ENCODE data around the gene RCC1. TPM values are rescaled to one million over a fixed set of nuclear protein-coding genes. Genes with fewer than 3 reads are reported as not detected.

RCC1 gene, protein sequence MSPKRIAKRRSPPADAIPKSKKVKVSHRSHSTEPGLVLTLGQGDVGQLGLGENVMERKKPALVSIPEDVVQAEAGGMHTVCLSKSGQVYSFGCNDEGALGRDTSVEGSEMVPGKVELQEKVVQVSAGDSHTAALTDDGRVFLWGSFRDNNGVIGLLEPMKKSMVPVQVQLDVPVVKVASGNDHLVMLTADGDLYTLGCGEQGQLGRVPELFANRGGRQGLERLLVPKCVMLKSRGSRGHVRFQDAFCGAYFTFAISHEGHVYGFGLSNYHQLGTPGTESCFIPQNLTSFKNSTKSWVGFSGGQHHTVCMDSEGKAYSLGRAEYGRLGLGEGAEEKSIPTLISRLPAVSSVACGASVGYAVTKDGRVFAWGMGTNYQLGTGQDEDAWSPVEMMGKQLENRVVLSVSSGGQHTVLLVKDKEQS
- total RNA-seq (10 to 100 TPM in 3 of 4 donors, 1 to 10 TPM in 1; 8.9 to 18.8 (median 10.8) TPM), polyA plus RNA-seq (10 to 100 TPM; 25.2 to 64.2 (median 26.8) TPM)

DNA sequence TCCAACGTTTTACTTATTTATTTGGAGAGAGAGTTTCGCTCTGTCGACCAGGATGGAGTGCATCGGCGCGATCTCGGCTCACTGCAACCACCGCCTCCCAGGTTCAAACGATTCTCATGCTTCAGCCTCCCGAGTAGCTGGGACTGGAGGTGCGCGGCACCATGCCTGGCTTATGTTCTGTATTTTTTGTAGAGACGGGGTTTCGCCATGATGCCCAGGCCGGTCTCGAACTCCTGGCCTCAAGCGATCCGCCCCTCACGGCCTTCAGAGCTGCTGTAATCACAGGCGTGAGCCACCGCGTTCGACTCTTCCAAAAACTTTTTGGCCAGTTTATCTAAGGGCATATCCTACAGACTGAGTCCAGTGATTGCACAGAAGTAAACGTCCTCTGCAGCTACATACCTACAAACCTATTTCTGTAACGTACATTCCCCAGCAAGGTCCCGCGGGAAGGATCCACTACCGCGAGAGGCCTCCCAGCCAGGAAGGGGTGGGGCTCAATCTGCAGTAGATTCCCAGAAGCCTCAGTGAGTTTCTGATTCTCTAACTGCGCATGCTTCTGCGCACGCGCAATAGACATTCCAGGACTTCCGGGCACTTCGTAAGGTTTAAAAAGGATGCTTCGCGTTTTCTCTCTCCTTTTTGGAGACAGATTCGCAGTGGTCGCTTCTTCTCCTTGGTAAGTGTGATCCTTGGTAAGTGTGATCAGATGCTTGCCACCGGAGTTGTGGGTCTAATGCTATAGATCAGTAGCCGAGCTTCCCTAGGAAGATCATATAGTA is at the start of gene RCC1:
RCC1 (plus strand) TSS at position 638 of the 782 bp plus-strand sequence. CDS start 23,824 bp downstream, outside the sequence.
- Histone ChIP-seq H3K27ac (peak within 1 kb of the TSS; percentile 77 to 93 (median 90)), H3K4me3 (peak within 1 kb of the TSS; percentile 55 to 78 (median 71))
- DNase-seq = peak; percentile 99

DNA sequence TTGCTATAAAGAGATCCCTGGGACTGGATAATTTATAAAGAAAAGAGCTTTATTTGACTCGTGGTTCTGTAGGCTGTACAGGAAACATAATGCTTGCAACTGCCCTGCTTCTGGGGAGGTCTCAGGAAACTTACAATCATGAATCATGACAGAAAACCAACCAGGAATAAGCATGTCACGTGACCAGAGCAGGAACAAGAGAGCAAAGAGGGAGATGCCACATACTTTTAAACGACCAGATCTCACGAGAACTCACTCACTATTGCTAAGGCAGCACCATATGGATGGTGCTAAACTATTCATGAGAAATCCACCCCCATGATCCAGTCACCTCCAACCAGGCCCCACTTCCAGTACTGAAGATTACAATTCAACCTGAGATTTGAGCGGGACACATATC is 49.8 kb upstream of the RCC1 start:
- no peaks in the 10 kb centered on the region for H3K27me3 ChIP-seq
- H3K9me3 ChIP-seq = no peaks in the 10 kb centered on the region
- peaks cover 0 to 19% (median 7%) of the 10 kb centered on the region in 4 donors for H3K36me3 ChIP-seq
- H3K4me1 ChIP-seq = peaks cover 0 to 19% (median 3%) of the 10 kb centered on the region in 4 donors
- intact Hi-C loops (cut with DNase I) = no loop called here
- peak overlapping the region in 2 of 4 donors; percentile 7 to 9 for H3K27ac ChIP-seq
- WGBS, 2 donors = 58 to 79% methylated on average over 5 of the region's 5 CpGs
- no peak overlapping the region for H3K4me3 ChIP-seq
- no peak for DNase-seq
- no peak for TF ChIP-seq POLR2AphosphoS5 (IDR thresholded peaks at IDR 0.05)
- TF ChIP-seq, protein P1, sequence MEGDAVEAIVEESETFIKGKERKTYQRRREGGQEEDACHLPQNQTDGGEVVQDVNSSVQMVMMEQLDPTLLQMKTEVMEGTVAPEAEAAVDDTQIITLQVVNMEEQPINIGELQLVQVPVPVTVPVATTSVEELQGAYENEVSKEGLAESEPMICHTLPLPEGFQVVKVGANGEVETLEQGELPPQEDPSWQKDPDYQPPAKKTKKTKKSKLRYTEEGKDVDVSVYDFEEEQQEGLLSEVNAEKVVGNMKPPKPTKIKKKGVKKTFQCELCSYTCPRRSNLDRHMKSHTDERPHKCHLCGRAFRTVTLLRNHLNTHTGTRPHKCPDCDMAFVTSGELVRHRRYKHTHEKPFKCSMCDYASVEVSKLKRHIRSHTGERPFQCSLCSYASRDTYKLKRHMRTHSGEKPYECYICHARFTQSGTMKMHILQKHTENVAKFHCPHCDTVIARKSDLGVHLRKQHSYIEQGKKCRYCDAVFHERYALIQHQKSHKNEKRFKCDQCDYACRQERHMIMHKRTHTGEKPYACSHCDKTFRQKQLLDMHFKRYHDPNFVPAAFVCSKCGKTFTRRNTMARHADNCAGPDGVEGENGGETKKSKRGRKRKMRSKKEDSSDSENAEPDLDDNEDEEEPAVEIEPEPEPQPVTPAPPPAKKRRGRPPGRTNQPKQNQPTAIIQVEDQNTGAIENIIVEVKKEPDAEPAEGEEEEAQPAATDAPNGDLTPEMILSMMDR (IDR thresholded peaks at IDR 0.05) = no peak
- TF ChIP-seq EP300 (IDR thresholded peaks at IDR 0.05) = no peak
- no peak for TF ChIP-seq POLR2A (IDR thresholded peaks at IDR 0.05)

More for the DNA sequence above, at the start of gene RCC1:
- WGBS, 2 donors = 1 to 2% methylated on average over 41 of the region's 41 CpGs
- intact Hi-C loops (cut with DNase I) = loop anchor here (5.0 to 10.0 kb wide), 3 partner anchors 133 to 271 kb away; partner anchors contain the start of genes ATP5IF1, DNAJC8 and RNU11
- H3K36me3 ChIP-seq = peaks cover 20 to 28% (median 26%) of the 10 kb centered on the region in 4 donors
- TF ChIP-seq POLR2AphosphoS5 (IDR thresholded peaks at IDR 0.05) = peak; percentile 97 to 99 (median 98)
- TF ChIP-seq, protein P1 (IDR thresholded peaks at IDR 0.05) = no peak
- peak; percentile 93 to 94 for TF ChIP-seq POLR2A (IDR thresholded peaks at IDR 0.05)
- peak in 1 of 4 donors; percentile 55 for TF ChIP-seq EP300 (IDR thresholded peaks at IDR 0.05)
- H3K4me1 ChIP-seq = peaks cover 5 to 47% (median 42%) of the 10 kb centered on the region in 4 donors
- H3K27me3 ChIP-seq = no peaks in the 10 kb centered on the region
- H3K9me3 ChIP-seq = no peaks in the 10 kb centered on the region

DNA sequence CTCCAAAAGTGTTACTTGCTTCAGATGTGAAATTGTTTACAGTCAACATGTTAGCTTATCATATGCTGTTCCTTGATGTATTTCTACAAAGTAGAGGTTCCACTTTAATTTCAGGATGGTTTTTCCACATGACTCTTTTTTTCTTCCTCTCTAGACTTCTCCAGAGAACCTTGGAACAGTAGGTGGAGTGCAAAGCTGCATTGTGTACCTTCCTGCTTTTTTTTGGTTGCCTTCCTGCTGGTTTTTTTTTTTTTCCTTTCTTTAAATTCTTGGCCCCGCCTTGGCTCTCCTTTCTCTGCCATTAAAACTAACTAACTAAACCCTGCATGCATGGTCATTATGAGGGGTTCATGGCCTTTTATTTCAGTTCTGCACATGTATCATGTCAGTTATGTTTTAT is 48.2 kb upstream of the RCC1 start:
- Histone ChIP-seq H3K4me1 (peaks cover 0 to 19% (median 3%) of the 10 kb centered on the region in 4 donors), H3K36me3 (peaks cover 0 to 33% (median 7%) of the 10 kb centered on the region in 4 donors), H3K4me3 (no peak overlapping the region), H3K27ac (no peak overlapping the region), H3K9me3 (no peaks in the 10 kb centered on the region), H3K27me3 (no peaks in the 10 kb centered on the region)
- intact Hi-C loops (cut with DNase I) = no loop called here
- TF ChIP-seq POLR2AphosphoS5 (IDR thresholded peaks at IDR 0.05) = no peak
- 63 to 78% methylated on average over 1 of the region's 1 CpG for WGBS, 2 donors
- no peak for DNase-seq

DNA sequence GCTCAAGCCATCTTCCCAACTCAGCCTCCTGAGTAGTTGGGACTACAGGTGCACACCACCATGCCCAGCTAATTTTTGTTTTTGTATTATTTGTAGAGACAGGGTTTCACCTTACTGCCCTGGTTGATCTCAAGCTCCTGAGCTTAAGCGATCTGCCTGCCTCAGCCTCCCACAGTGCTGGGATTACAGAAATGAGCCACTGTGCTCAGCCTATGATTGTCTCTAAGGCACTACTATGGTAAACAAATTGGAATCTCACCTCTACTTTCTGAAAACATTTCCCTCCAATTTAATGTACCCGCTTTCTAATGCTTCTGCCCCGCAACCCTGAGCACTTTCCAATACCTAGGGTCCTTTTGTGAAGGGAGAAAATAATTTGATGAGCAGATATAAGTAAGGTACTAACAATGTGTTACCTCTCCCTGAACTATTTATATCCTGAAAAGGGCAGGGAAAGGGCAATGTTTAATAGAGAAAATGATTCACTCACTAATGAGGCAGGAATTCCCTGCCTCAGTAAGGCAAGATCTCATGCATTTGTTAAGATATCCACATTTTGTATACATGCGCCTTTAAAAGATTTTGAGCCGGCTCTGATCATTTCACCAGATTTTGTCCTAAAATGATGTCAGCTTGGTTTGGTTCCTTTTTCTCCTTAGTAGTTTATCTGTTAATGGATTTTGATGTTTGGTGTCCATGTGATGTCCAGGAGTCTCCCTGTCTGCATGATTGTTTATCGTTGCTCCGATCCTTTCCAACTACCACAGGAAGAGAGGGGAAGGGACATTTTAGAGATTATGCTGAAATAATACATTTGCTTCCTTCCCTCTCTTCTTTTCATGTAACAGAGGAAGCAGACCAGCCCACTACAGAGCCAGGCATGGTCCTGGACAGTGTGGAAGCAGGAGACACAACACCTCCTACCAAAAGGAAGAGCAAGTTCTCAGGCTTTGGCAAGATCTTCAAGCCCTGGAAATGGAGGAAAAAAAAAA is 47.3 kb upstream of the RCC1 start:
- Histone ChIP-seq H3K27ac (peak overlapping the region in 1 of 4 donors; percentile 28), H3K4me3 (no peak overlapping the region), H3K27me3 (no peaks in the 10 kb centered on the region), H3K9me3 (no peaks in the 10 kb centered on the region), H3K4me1 (peaks cover 0 to 19% (median 3%) of the 10 kb centered on the region in 4 donors), H3K36me3 (peaks cover 0 to 41% (median 7%) of the 10 kb centered on the region in 4 donors)
- DNase-seq = no peak
- 79 to 93% methylated on average over 7 of the region's 7 CpGs for WGBS, 2 donors
- TF ChIP-seq EP300 (IDR thresholded peaks at IDR 0.05) (no peak), POLR2A (IDR thresholded peaks at IDR 0.05) (no peak), POLR2AphosphoS5 (IDR thresholded peaks at IDR 0.05) (no peak)
- TF ChIP-seq, protein P1 (IDR thresholded peaks at IDR 0.05) = no peak
- intact Hi-C loops (cut with DNase I) = no loop called here
